HepG2 (cell line): ENCODE results near the gene C17orf58. TPM values are rescaled to one million over a fixed set of nuclear protein-coding genes. Genes with fewer than 3 reads are reported as not detected.

Source experiments
- ATF6 ChIP-seq: sonication (generic); formaldehyde crosslinking; conservative IDR thresholded peaks from 2 replicates; pipeline ENCODE4 v1.4.0; 2020; ENCODE audit warnings: missing genetic modification reagents
- IRX3 ChIP-seq: sonication (generic); formaldehyde crosslinking; IDR thresholded peaks from 2 replicates; pipeline ENCODE4 v1.8.1; 2023; ENCODE audit warnings: mild to moderate bottlenecking, low read depth, missing genetic modification reagents, borderline replicate concordance
- JUND ChIP-seq: sonication (generic); formaldehyde crosslinking; IDR thresholded peaks from 2 replicates; pipeline ENCODE4 v1.8.0; 2022; ENCODE audit warnings: mild to moderate bottlenecking, missing genetic modification reagents
- MAF1 ChIP-seq: sonication (generic); formaldehyde crosslinking; IDR thresholded peaks from 2 replicates; pipeline ENCODE4 v1.5.0; 2020; ENCODE audit warnings: missing genetic modification reagents, borderline replicate concordance
- MEIS1 ChIP-seq: sonication (generic); formaldehyde crosslinking; IDR thresholded peaks from 2 replicates; pipeline ENCODE4 v1.9.0; 2021; ENCODE audit warnings: mild to moderate bottlenecking, missing genetic modification reagents, moderate library complexity, borderline replicate concordance
- MZF1 ChIP-seq: sonication (generic); formaldehyde crosslinking; IDR thresholded peaks from 2 replicates; pipeline ENCODE4 v1.8.1; 2023; ENCODE audit warnings: mild to moderate bottlenecking, missing genetic modification reagents, borderline replicate concordance
- SMYD3 ChIP-seq: sonication (generic); formaldehyde crosslinking; IDR thresholded peaks from 2 replicates; pipeline ENCODE4 v1.8.1; 2023; ENCODE audit warnings: mild to moderate bottlenecking, missing genetic modification reagents
- SRF ChIP-seq: IDR thresholded peaks from 2 replicates; pipeline ENCODE4 v1.6.1; 2011; ENCODE audit warnings: mild to moderate bottlenecking, low read depth, low read length, moderate library complexity
- WIZ ChIP-seq: sonication (generic); formaldehyde crosslinking; IDR thresholded peaks from 2 replicates; pipeline ENCODE4 v1.5.1; 2020; ENCODE audit warnings: mild to moderate bottlenecking, missing genetic modification reagents
- XRCC5 ChIP-seq: fragments of 200-400 bp; formaldehyde crosslinking; optimal IDR thresholded peaks from 2 replicates; pipeline ENCODE3; 2017; ENCODE audit warnings: mild to moderate bottlenecking, low read length
- YEATS2 ChIP-seq: sonication (generic); formaldehyde crosslinking; IDR thresholded peaks from 2 replicates; pipeline ENCODE4 v1.4.0; 2020; ENCODE audit warnings: missing genetic modification reagents, borderline replicate concordance
- ZFP91 ChIP-seq: sonication (generic); formaldehyde crosslinking; IDR thresholded peaks from 2 replicates; pipeline ENCODE4 v1.9.0; 2022; ENCODE audit warnings: missing genetic modification reagents, mild to moderate bottlenecking, borderline replicate concordance
- ZNF180 ChIP-seq: sonication (generic); formaldehyde crosslinking; IDR thresholded peaks from 2 replicates; pipeline ENCODE4 v1.4.0; 2020; ENCODE audit warnings: low read depth, missing genetic modification reagents, borderline replicate concordance
- ZNF282 ChIP-seq: fragments of 450-650 bp; IDR thresholded peaks from 2 replicates; pipeline ENCODE4 v1.6.1; 2018; ENCODE audit not compliant: partially characterized antibody
- ZNF296 ChIP-seq: sonication (generic); formaldehyde crosslinking; conservative IDR thresholded peaks from 2 replicates; pipeline ENCODE4 v1.5.0; 2020; ENCODE audit warnings: mild to moderate bottlenecking, missing genetic modification reagents
- ZNF44 ChIP-seq: sonication (generic); formaldehyde crosslinking; IDR thresholded peaks from 2 replicates; pipeline ENCODE4 v1.5.1; 2020; ENCODE audit warnings: mild to moderate bottlenecking, missing genetic modification reagents
- ZNF512 ChIP-seq: sonication (generic); formaldehyde crosslinking; IDR thresholded peaks from 2 replicates; pipeline ENCODE4 v1.4.0; 2020; ENCODE audit warnings: mild to moderate bottlenecking, missing genetic modification reagents
- ZNF589 ChIP-seq: sonication (generic); formaldehyde crosslinking; conservative IDR thresholded peaks from 2 replicates; pipeline ENCODE4 v1.8.0; 2022; ENCODE audit warnings: mild to moderate bottlenecking, moderate library complexity, missing genetic modification reagents
- ZNF597 ChIP-seq: sonication (generic); formaldehyde crosslinking; IDR thresholded peaks from 2 replicates; pipeline ENCODE4 v1.5.0; 2020; ENCODE audit warnings: missing genetic modification reagents
- ZNF710 ChIP-seq: sonication (generic); formaldehyde crosslinking; IDR thresholded peaks from 2 replicates; pipeline ENCODE4 v1.5.0; 2020; ENCODE audit warnings: mild to moderate bottlenecking, missing genetic modification reagents, borderline replicate concordance
- ZNF766 ChIP-seq: sonication (generic); formaldehyde crosslinking; IDR thresholded peaks from 2 replicates; pipeline ENCODE4 v1.5.0; 2020; ENCODE audit warnings: missing genetic modification reagents, borderline replicate concordance
- polyA plus RNA-seq, 8 experiments: library from polyadenylated mRNA; depleted of rRNA in 3 of 8; stranded (reverse) in 7 of 8; unstranded in 1 of 8; fragments of >200 nt; fragmentation: Illumina TruSeq in 4 of 8; extraction: Trizol in 4 of 8; gene quantifications; 2 replicates each; pipeline versions ENCODE4 v1.2.1 to v1.2.3, GENCODE V29; 2011 to 2016; ENCODE audit warnings: low read depth in 4 of 8, missing spikeins in 1 of 8, mixed read lengths in 1 of 8; ENCODE audit not compliant: insufficient read depth in 1 of 8
- total RNA-seq, 5 experiments: library from RNA; depleted of rRNA; stranded (reverse); fragments of >200 nt; fragmentation: Illumina TruSeq; extraction: Trizol; gene quantifications; 2 replicates each; pipeline ENCODE4 v1.2.3, GENCODE V29; 2016; ENCODE audit warnings: low read depth in 1 of 5

Gene C17orf58
- total and polyA plus RNA-seq, 2 of the 13 experiments (the other 11 are each of a cell fraction or from before 2014, with no cell fraction given) = 15.6 to 15.8 TPM

- TF ChIP-seq MZF1 (CRISPR knock-in tag) (no peak), ZNF597 (CRISPR knock-in tag) (no peak), ZNF44 (CRISPR knock-in tag) (no peak), MAF1 (CRISPR knock-in tag) (no peak), MEIS1 (CRISPR knock-in tag) (no peak), ZNF296 (CRISPR knock-in tag) (no peak), ZFP91 (CRISPR knock-in tag) (peak; percentile 27; the same call in 1 of the 2 replicates), SMYD3 (no peak), ZNF589 (0 out of 2 replicates have a peak, but pooled peaks have one; percentile 53), ZNF710 (no peak), ZNF180 (CRISPR knock-in tag) (no peak), YEATS2 (CRISPR knock-in tag) (no peak), ATF6 (CRISPR knock-in tag) (no peak), ZNF766 (0 out of 2 replicates have a peak, but pooled peaks have one; percentile 29), SRF (no peak), ZNF282 (no peak), ZNF512 (CRISPR knock-in tag) (no peak), JUND (CRISPR knock-in tag) (no peak), WIZ (CRISPR knock-in tag) (no peak), IRX3 (CRISPR knock-in tag) (no peak), XRCC5 (no peak)
Observed at GRCh38 chr17:67995570-67996263, 552 bp downstream of the C17orf58 start (continued).
